Measurements from ENCODE around the gene CCDC91.

DNA sequence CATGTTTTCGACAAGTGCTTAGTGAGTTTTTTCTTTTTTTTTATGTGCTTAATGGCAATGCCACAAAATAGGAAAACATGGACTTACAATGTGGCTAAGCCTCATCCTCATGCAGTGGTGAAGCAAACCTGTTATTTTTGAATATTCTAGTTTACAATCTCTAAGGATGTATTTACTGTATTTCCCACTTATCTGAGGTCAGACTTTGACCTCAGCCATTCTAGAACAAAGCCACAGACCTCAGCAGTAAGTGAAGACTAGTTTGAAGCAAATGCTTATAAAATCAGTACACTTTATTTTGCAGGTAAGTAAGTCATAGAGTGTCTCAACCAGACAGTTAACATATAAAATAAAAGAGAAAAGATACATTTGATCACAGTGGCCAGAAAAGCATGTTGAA is 130.1 kb downstream of the CCDC91 start:
- TF ChIP-seq, protein P1, sequence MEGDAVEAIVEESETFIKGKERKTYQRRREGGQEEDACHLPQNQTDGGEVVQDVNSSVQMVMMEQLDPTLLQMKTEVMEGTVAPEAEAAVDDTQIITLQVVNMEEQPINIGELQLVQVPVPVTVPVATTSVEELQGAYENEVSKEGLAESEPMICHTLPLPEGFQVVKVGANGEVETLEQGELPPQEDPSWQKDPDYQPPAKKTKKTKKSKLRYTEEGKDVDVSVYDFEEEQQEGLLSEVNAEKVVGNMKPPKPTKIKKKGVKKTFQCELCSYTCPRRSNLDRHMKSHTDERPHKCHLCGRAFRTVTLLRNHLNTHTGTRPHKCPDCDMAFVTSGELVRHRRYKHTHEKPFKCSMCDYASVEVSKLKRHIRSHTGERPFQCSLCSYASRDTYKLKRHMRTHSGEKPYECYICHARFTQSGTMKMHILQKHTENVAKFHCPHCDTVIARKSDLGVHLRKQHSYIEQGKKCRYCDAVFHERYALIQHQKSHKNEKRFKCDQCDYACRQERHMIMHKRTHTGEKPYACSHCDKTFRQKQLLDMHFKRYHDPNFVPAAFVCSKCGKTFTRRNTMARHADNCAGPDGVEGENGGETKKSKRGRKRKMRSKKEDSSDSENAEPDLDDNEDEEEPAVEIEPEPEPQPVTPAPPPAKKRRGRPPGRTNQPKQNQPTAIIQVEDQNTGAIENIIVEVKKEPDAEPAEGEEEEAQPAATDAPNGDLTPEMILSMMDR (IDR thresholded peaks at IDR 0.05): no peak
- no peak for TF ChIP-seq POLR2A (IDR thresholded peaks at IDR 0.05)
